H9 (cell line): Measurements from ENCODE around the gene UVRAG. TPM values are rescaled to one million over a fixed set of nuclear protein-coding genes. Genes with fewer than 3 reads are reported as not detected.

Source experiments
- DNase-seq: peaks from one replicate; pipeline ENCODE4 v3.0.0-alpha.2; 2017
- H2AFZ ChIP-seq: one replicate; pipeline ENCODE4 v1.6.1; 2013; ENCODE audit warnings: mild to moderate bottlenecking, low read length, control low read depth, moderate library complexity
- H2AK5ac ChIP-seq: 2 replicates; pipeline ENCODE4 v1.6.1; 2013; ENCODE audit warnings: low read length, control low read depth, mixed read lengths; ENCODE audit not compliant: insufficient read length
- H2BK120ac ChIP-seq: one replicate; pipeline ENCODE4 v1.6.1; 2013; ENCODE audit warnings: low read depth, mild to moderate bottlenecking, low read length, control low read depth, inconsistent platforms; ENCODE audit not compliant: poor library complexity, severe bottlenecking
- H2BK12ac ChIP-seq: 2 replicates; pipeline ENCODE4 v1.6.1; 2013; ENCODE audit warnings: low read length, control low read depth, mixed read lengths, low read depth; ENCODE audit not compliant: insufficient read length
- H2BK15ac ChIP-seq: 2 replicates; pipeline ENCODE4 v1.6.1; 2013; ENCODE audit warnings: low read depth, low read length, control low read depth
- H2BK20ac ChIP-seq: one replicate; pipeline ENCODE4 v1.6.1; 2013; ENCODE audit warnings: low read depth, mild to moderate bottlenecking, low read length, control low read depth, inconsistent platforms; ENCODE audit not compliant: poor library complexity, severe bottlenecking
- H2BK5ac ChIP-seq: 2 replicates; pipeline ENCODE4 v1.6.1; 2013; ENCODE audit warnings: low read length, control low read depth, mixed read lengths; ENCODE audit not compliant: insufficient read length
- H3K14ac ChIP-seq: 2 replicates; pipeline ENCODE4 v1.6.1; 2013; ENCODE audit warnings: low read length, control low read depth; ENCODE audit not compliant: insufficient read depth
- H3K18ac ChIP-seq: 2 replicates; pipeline ENCODE4 v1.6.1; 2013; ENCODE audit warnings: low read depth, mild to moderate bottlenecking, mixed read lengths, low read length, control low read depth; ENCODE audit not compliant: insufficient read length
- H3K23ac ChIP-seq: 2 replicates; pipeline ENCODE4 v1.6.1; 2013; ENCODE audit warnings: low read length, control low read depth, mixed read lengths, low read depth; ENCODE audit not compliant: insufficient read length
- H3K23me2 ChIP-seq: 2 replicates; pipeline ENCODE4 v1.6.1; 2013; ENCODE audit warnings: low read depth, mild to moderate bottlenecking, mixed read lengths, low read length, control low read depth; ENCODE audit not compliant: insufficient read length, poor library complexity, severe bottlenecking
- H3K27ac ChIP-seq: 2 replicates; pipeline ENCODE4 v1.5.1; 2013; ENCODE audit warnings: low read length, control low read depth, mixed read lengths, low read depth; ENCODE audit not compliant: insufficient read length
- H3K27me3 ChIP-seq: 2 replicates; pipeline ENCODE4 v1.6.1; 2013; ENCODE audit warnings: low read length, control low read depth, inconsistent platforms; ENCODE audit not compliant: insufficient read depth
- H3K4ac ChIP-seq: 2 replicates; pipeline ENCODE4 v1.6.1; 2013; ENCODE audit warnings: low read depth, mild to moderate bottlenecking, control low read depth, inconsistent platforms, low read length, moderate library complexity
- H3K4me1 ChIP-seq: 2 replicates; pipeline ENCODE4 v1.6.1; 2013; ENCODE audit warnings: low read length, control low read depth, inconsistent platforms; ENCODE audit not compliant: insufficient read depth
- H3K4me2 ChIP-seq: 2 replicates; pipeline ENCODE4 v1.6.1; 2013; ENCODE audit warnings: low read length, control low read depth, mixed read lengths; ENCODE audit not compliant: insufficient read length, insufficient read depth
- H3K56ac ChIP-seq: 2 replicates; pipeline ENCODE4 v1.6.1; 2013; ENCODE audit warnings: low read depth, mild to moderate bottlenecking, mixed read lengths, low read length, control low read depth; ENCODE audit not compliant: insufficient read length
- H3K79me1 ChIP-seq: 2 replicates; pipeline ENCODE4 v1.6.1; 2013; ENCODE audit warnings: low read depth, mild to moderate bottlenecking, moderate library complexity, low read length, control low read depth, inconsistent platforms; ENCODE audit not compliant: insufficient read depth, poor library complexity, severe bottlenecking
- H3K79me2 ChIP-seq: 2 replicates; pipeline ENCODE4 v1.6.1; 2013; ENCODE audit warnings: low read length, control low read depth, inconsistent platforms; ENCODE audit not compliant: insufficient read depth
- H3K9ac ChIP-seq: 2 replicates; pipeline ENCODE4 v1.6.1; 2013; ENCODE audit warnings: low read length, control low read depth, mixed read lengths; ENCODE audit not compliant: insufficient read length; ENCODE audit errors: extremely low read depth
- H3K9me3 ChIP-seq: one replicate; pipeline ENCODE4 v1.6.1; 2013; ENCODE audit warnings: low read depth, low read length, inconsistent platforms; ENCODE audit not compliant: control insufficient read depth
- H3T11ph ChIP-seq: one replicate; pipeline ENCODE4 v1.6.1; 2013; ENCODE audit warnings: mild to moderate bottlenecking, low read length, control low read depth, inconsistent platforms
- H4K20me1 ChIP-seq: one replicate; pipeline ENCODE4 v1.6.1; 2013; ENCODE audit not compliant: control insufficient read depth, insufficient read length, insufficient read depth
- H4K5ac ChIP-seq: 2 replicates; pipeline ENCODE4 v1.6.1; 2013; ENCODE audit warnings: low read depth, mild to moderate bottlenecking, mixed read lengths, low read length, control low read depth; ENCODE audit not compliant: insufficient read length
- H4K8ac ChIP-seq: replicated peaks from 2 replicates; pipeline ENCODE4 v1.6.1; 2013; ENCODE audit warnings: low read length, control low read depth, mixed read lengths, low read depth; ENCODE audit not compliant: insufficient read length
- H4K91ac ChIP-seq: 2 replicates; pipeline ENCODE4 v1.6.1; 2013; ENCODE audit warnings: low read depth, mild to moderate bottlenecking, moderate library complexity, mixed read lengths, low read length, control low read depth; ENCODE audit not compliant: insufficient read length
- H3K27ac Mint-ChIP-seq, 3 experiments: 2 replicates in 2 of 3; 3 replicates in 1 of 3; pipeline ENCODE4 v1.8.0; 2020 to 2021; ENCODE audit warnings: mixed read lengths in 3 of 3, mild to moderate bottlenecking in 1 of 3, moderate library complexity in 1 of 3
- H3K27me3 Mint-ChIP-seq: 2 replicates; pipeline ENCODE4 v1.8.0; 2021; ENCODE audit warnings: low read depth, mild to moderate bottlenecking, moderate library complexity, mixed read lengths
- H3K36me3 Mint-ChIP-seq, 3 experiments: 2 replicates in 2 of 3; 3 replicates in 1 of 3; pipeline ENCODE4 v1.8.0; 2020 to 2021; ENCODE audit warnings: low read depth in 3 of 3, mixed read lengths in 3 of 3; ENCODE audit not compliant: insufficient read depth in 1 of 3
- H3K4me1 Mint-ChIP-seq, 2 experiments: 2 replicates each; pipeline ENCODE4 v1.8.0; 2020; ENCODE audit warnings: mixed read lengths in 2 of 2
- H3K4me3 Mint-ChIP-seq, 2 experiments: 2 replicates in 1 of 2; 3 replicates in 1 of 2; pipeline ENCODE4 v1.8.0; 2020 to 2021; ENCODE audit warnings: mild to moderate bottlenecking in 2 of 2, mixed read lengths in 2 of 2, moderate library complexity in 1 of 2
- H3K9me3 Mint-ChIP-seq, 2 experiments: 2 replicates in 1 of 2; 3 replicates in 1 of 2; pipeline ENCODE4 v1.8.0; 2020; ENCODE audit warnings: mild to moderate bottlenecking in 2 of 2, mixed read lengths in 2 of 2, moderate library complexity in 1 of 2
- WGBS: extraction: QIAGEN DNeasy Blood & Tissue Kit; methylation state at CpG from one replicate; pipeline ENCODE4 v1.1.7; 2013; ENCODE audit warnings: missing lambda C conversion rate, low lambda C conversion rate, mixed read lengths; ENCODE audit not compliant: insufficient read length; ENCODE audit errors: extremely low coverage; 5-methylcytosine and 5-hydroxymethylcytosine counted together
- total RNA-seq: library from RNA; stranded (reverse); gene quantifications from 2 replicates; pipeline ENCODE4 v1.2.1, GENCODE V29; 2021
- TF ChIP-seq, protein P1 (sequence below): fragments of 200-600 bp; sonication (generic); conservative IDR thresholded peaks from 3 replicates; pipeline ENCODE4 v1.8.0; 2021; ENCODE audit warnings: antibody characterized with exemption, mild to moderate bottlenecking

The UVRAG gene
- total RNA-seq, 1 experiment from 2014 or later, result 18.5 TPM

DNA sequence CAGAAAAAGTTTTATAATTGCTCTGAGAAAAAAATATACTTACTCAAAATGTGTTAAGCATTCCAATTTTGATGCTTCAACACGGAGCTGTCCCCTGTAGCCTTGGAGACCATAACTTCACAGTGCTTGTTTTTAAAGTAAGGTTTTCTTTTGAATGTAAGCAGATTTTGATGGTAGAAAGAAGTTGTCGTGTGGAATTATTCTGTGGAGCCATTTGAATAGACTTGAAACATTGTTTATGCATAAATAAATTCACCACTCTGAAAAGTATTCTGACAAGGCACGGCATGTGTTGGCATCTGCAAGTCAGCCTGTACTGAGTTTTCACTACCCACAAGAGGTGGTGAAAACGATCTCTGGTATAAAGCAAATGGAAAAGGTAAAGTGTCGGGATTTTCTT, 115.5 kb downstream of the UVRAG start:
- Histone ChIP-seq H4K8ac (no peak overlapping the region), H2AK5ac (no peak overlapping the region), H3K14ac (no peak overlapping the region), H3K27me3 (no peaks in the 10 kb centered on the region), H3K9me3 (no peaks in the 10 kb centered on the region), H3K27ac (no peak overlapping the region), H3K18ac (no peak overlapping the region), H3K4me1 (no peaks in the 10 kb centered on the region), H4K91ac (no peak overlapping the region), H2BK5ac (no peak overlapping the region), H3K79me2 (no peaks in the 10 kb centered on the region), H3K4me2 (no peak overlapping the region), H3K4ac (no peak overlapping the region), H3K9ac (no peak overlapping the region), H3K23ac (no peak overlapping the region), H3T11ph (no peak overlapping the region), H3K56ac (no peak overlapping the region), H4K20me1 (no peaks in the 10 kb centered on the region), H2AFZ (no peak overlapping the region), H2BK15ac (no peak overlapping the region), H2BK120ac (no peak overlapping the region), H4K5ac (no peak overlapping the region), H2BK20ac (no peak overlapping the region), H2BK12ac (no peak overlapping the region), H3K79me1 (no peaks in the 10 kb centered on the region), H3K23me2 (no peaks in the 10 kb centered on the region)
- Mint-ChIP-seq H3K36me3 (no peaks in the 10 kb centered on the region), H3K9me3 (no peaks in the 10 kb centered on the region), H3K4me1 (no peaks in the 10 kb centered on the region; a peak in 1 of 4 replicates), H3K4me3 (no peak overlapping the region), H3K27me3 (no peaks in the 10 kb centered on the region), H3K27ac (no peak overlapping the region)
- DNase-seq, result no peak
- TF ChIP-seq, protein P1, sequence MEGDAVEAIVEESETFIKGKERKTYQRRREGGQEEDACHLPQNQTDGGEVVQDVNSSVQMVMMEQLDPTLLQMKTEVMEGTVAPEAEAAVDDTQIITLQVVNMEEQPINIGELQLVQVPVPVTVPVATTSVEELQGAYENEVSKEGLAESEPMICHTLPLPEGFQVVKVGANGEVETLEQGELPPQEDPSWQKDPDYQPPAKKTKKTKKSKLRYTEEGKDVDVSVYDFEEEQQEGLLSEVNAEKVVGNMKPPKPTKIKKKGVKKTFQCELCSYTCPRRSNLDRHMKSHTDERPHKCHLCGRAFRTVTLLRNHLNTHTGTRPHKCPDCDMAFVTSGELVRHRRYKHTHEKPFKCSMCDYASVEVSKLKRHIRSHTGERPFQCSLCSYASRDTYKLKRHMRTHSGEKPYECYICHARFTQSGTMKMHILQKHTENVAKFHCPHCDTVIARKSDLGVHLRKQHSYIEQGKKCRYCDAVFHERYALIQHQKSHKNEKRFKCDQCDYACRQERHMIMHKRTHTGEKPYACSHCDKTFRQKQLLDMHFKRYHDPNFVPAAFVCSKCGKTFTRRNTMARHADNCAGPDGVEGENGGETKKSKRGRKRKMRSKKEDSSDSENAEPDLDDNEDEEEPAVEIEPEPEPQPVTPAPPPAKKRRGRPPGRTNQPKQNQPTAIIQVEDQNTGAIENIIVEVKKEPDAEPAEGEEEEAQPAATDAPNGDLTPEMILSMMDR, result no peak
- WGBS, result no CpG with 5 or more reads among the region's 5 CpGs
